Endodermal cell (in vitro differentiated cells): ENCODE measurements around the gene CSNK2A1. TPM values are rescaled to one million over a fixed set of nuclear protein-coding genes. Genes with fewer than 3 reads are reported as not detected.

Experiments used
- DNase-seq: peaks from one replicate; pipeline ENCODE4 v3.0.0-alpha.2; 2017
- H3K27ac ChIP-seq: 2 replicates; pipeline ENCODE4 v1.5.1; 2013; ENCODE audit warnings: mild to moderate bottlenecking, low read depth, low read length, moderate library complexity
- H3K27me3 ChIP-seq: 2 replicates; pipeline ENCODE4 v1.6.1; 2013; ENCODE audit warnings: mild to moderate bottlenecking, low read length, moderate library complexity; ENCODE audit not compliant: insufficient read depth, control insufficient read depth, poor library complexity, severe bottlenecking
- H3K36me3 ChIP-seq: 2 replicates; pipeline ENCODE4 v1.7.0; 2013; ENCODE audit warnings: mild to moderate bottlenecking, low read length, moderate library complexity; ENCODE audit not compliant: control insufficient read depth, insufficient read depth
- H3K4me1 ChIP-seq: one replicate; pipeline ENCODE4 v1.7.0; 2013; ENCODE audit warnings: low read length; ENCODE audit not compliant: control insufficient read depth, insufficient read depth
- H3K4me3 ChIP-seq: 2 replicates; pipeline ENCODE4 v1.5.1; 2013; ENCODE audit warnings: mild to moderate bottlenecking, low read length, moderate library complexity
- H3K9ac ChIP-seq: 2 replicates; pipeline ENCODE4 v1.6.1; 2013; ENCODE audit warnings: mild to moderate bottlenecking, low read length, moderate library complexity; ENCODE audit not compliant: poor library complexity, severe bottlenecking; ENCODE audit errors: extremely low read depth
- H3K9me3 ChIP-seq: 2 replicates; pipeline ENCODE4 v1.6.1; 2013; ENCODE audit warnings: mild to moderate bottlenecking, low read length, moderate library complexity; ENCODE audit not compliant: control insufficient read depth
- H3K27ac Mint-ChIP-seq: 2 replicates; pipeline ENCODE4 v1.8.0; 2020; ENCODE audit warnings: mixed read lengths
- H3K27me3 Mint-ChIP-seq: 2 replicates; pipeline ENCODE4 v1.8.0; 2021; ENCODE audit warnings: mild to moderate bottlenecking, mixed read lengths; ENCODE audit not compliant: insufficient read depth
- H3K36me3 Mint-ChIP-seq: 2 replicates; pipeline ENCODE4 v1.8.0; 2020; ENCODE audit warnings: low read depth, mixed read lengths
- H3K4me1 Mint-ChIP-seq: 2 replicates; pipeline ENCODE4 v1.8.0; 2020; ENCODE audit warnings: mixed read lengths
- H3K4me3 Mint-ChIP-seq: 2 replicates; pipeline ENCODE4 v1.8.0; 2020; ENCODE audit warnings: mild to moderate bottlenecking, moderate library complexity, mixed read lengths
- H3K9me3 Mint-ChIP-seq: 2 replicates; pipeline ENCODE4 v1.8.0; 2020; ENCODE audit warnings: mild to moderate bottlenecking, mixed read lengths
- CTCF ChIP-seq: fragments of 200-600 bp; sonication (generic); conservative IDR thresholded peaks from 2 replicates; pipeline ENCODE4 v1.5.0; 2021; ENCODE audit warnings: antibody characterized with exemption, mild to moderate bottlenecking
- WGBS, 2 experiments: methylation state at CpG; one replicate each; pipeline versions ENCODE4 v1.1.5 to v1.1.7; 2013; ENCODE audit warnings: missing lambda C conversion rate in 2 of 2, mixed read lengths in 1 of 2; ENCODE audit not compliant: insufficient coverage in 1 of 2, insufficient read length in 1 of 2; 5-methylcytosine and 5-hydroxymethylcytosine counted together
- total RNA-seq, 2 donors: library from RNA; stranded (reverse); fragmentation: NEBNext Ultra II Directional in 1 of 2; extraction: Animal tissue kit (Norgen Biotek cat#: 25700) in 1 of 2; gene quantifications; 2 replicates in 1 of 2; 3 replicates in 1 of 2; pipeline ENCODE4 v1.2.1, GENCODE V29; 2021

The CSNK2A1 gene
- total RNA-seq, 2 donors from 2014 or later: 202 to 239 TPM

GRCh38 chr20:571754-572441 is 28.3 kb upstream of the CSNK2A1 start:
- WGBS, 2 experiments: 56 to 60% methylated on average over 10 to 24 of the region's 24 CpGs
- Histone ChIP-seq H3K9me3 (no peaks in the 10 kb centered on the region), H3K27ac (no peak overlapping the region), H3K27me3 (no peaks in the 10 kb centered on the region), H3K4me3 (no peak overlapping the region), H3K9ac (no peak overlapping the region), H3K36me3 (no peaks in the 10 kb centered on the region), H3K4me1 (peaks cover 17% of the 10 kb centered on the region)
- peaks cover 38% of the 10 kb centered on the region for H3K4me1 Mint-ChIP-seq
- no peak overlapping the region for H3K27ac Mint-ChIP-seq
- H3K9me3 Mint-ChIP-seq: no peaks in the 10 kb centered on the region
- TF ChIP-seq CTCF: no peak
- H3K27me3 Mint-ChIP-seq: peaks cover 2% of the 10 kb centered on the region
- no peak overlapping the region for H3K4me3 Mint-ChIP-seq
- H3K36me3 Mint-ChIP-seq: no peaks in the 10 kb centered on the region
- DNase-seq: peak; percentile 84

- no peaks in the 10 kb centered on the region for H3K9me3 ChIP-seq
Observed at GRCh38 chr20:568673-569415, 25.3 kb upstream of the CSNK2A1 start.

GRCh38 chr20:568097-568652 is 24.6 kb upstream of the CSNK2A1 start:
- Histone ChIP-seq H3K9me3 (no peaks in the 10 kb centered on the region), H3K4me3 (no peak overlapping the region), H3K27me3 (no peaks in the 10 kb centered on the region), H3K4me1 (peaks cover 4% of the 10 kb centered on the region), H3K9ac (no peak overlapping the region), H3K36me3 (no peaks in the 10 kb centered on the region), H3K27ac (no peak overlapping the region)
- DNase-seq: no peak
- H3K4me3 Mint-ChIP-seq: no peak overlapping the region
- H3K9me3 Mint-ChIP-seq: no peaks in the 10 kb centered on the region
- no peaks in the 10 kb centered on the region for H3K36me3 Mint-ChIP-seq
- no peak overlapping the region for H3K27ac Mint-ChIP-seq
- peaks cover 2% of the 10 kb centered on the region for H3K27me3 Mint-ChIP-seq
- no peak for TF ChIP-seq CTCF
- whole genome bisulfite sequencing, 2 experiments: 78 to 84% methylated on average over 4 to 20 of the region's 20 CpGs
- H3K4me1 Mint-ChIP-seq: peaks cover 13% of the 10 kb centered on the region

More at GRCh38 chr20:568673-569415, 25.3 kb upstream of the CSNK2A1 start:
- H3K9ac ChIP-seq: no peak overlapping the region
- peaks cover 10% of the 10 kb centered on the region for H3K4me1 ChIP-seq
- peak; percentile 54 for DNase-seq
- H3K27ac ChIP-seq: no peak overlapping the region
- WGBS, 2 experiments: 89 to 90% methylated on average over 14 of the region's 14 CpGs
- H3K36me3 ChIP-seq: no peaks in the 10 kb centered on the region
- Mint-ChIP-seq H3K36me3 (no peaks in the 10 kb centered on the region), H3K27ac (no peak overlapping the region), H3K27me3 (peaks cover 2% of the 10 kb centered on the region), H3K4me3 (no peak overlapping the region), H3K4me1 (peaks cover 20% of the 10 kb centered on the region), H3K9me3 (no peaks in the 10 kb centered on the region)
- H3K4me3 ChIP-seq: no peak overlapping the region
- no peaks in the 10 kb centered on the region for H3K27me3 ChIP-seq
- no peak for TF ChIP-seq CTCF
